K562 (cell line): Measurements from ENCODE around the gene TIMM50. TPM values are rescaled to one million over a fixed set of nuclear protein-coding genes. Genes with fewer than 3 reads are reported as not detected.

ENCODE experiments used
- NR1H2 ChIP-seq: sonication (generic); formaldehyde crosslinking; IDR thresholded peaks from 2 replicates; pipeline ENCODE4 v1.4.0; 2020; ENCODE audit warnings: mild to moderate bottlenecking, missing genetic modification reagents
- SRSF3 ChIP-seq: fragments of 200-400 bp; formaldehyde crosslinking; IDR thresholded peaks from 2 replicates; pipeline ENCODE4 v1.6.1; 2016; ENCODE audit warnings: mild to moderate bottlenecking, low read length, moderate library complexity; ENCODE audit not compliant: insufficient read depth
- ZNF449 ChIP-seq: fragments of 250-450 bp; sonication (Bioruptor Pico); IDR thresholded peaks from 2 replicates; pipeline ENCODE4 v1.8.0; 2022; ENCODE audit warnings: moderate library complexity, mild to moderate bottlenecking, inconsistent platforms
- ZNF609 ChIP-seq: sonication (generic); formaldehyde crosslinking; IDR thresholded peaks from 2 replicates; pipeline ENCODE4 v1.8.1; 2023; ENCODE audit warnings: missing genetic modification reagents, mild to moderate bottlenecking, borderline replicate concordance
- polyA plus RNA-seq, 8 experiments: library from polyadenylated mRNA; depleted of rRNA in 4 of 8; stranded (reverse) in 5 of 8; unstranded in 3 of 8; fragments of >200 nt; fragmentation: Nextera tagmentation in 2 of 8; fragmentation: Illumina TruSeq in 1 of 8; extraction: Ambion mirVana in 2 of 8; extraction: Trizol in 1 of 8; gene quantifications; 2 replicates each; pipeline versions ENCODE4 v1.2.1 to v1.2.3, GENCODE V29; 2011 to 2014; ENCODE audit warnings: inconsistent platforms in 1 of 8, missing spikeins in 1 of 8
- total RNA-seq, 7 experiments: library from RNA; depleted of rRNA in 6 of 7; stranded (reverse); fragments of >200 nt in 6 of 7; fragmentation: Illumina TruSeq in 2 of 7; extraction: Trizol in 2 of 7; gene quantifications; 2 replicates each; pipeline versions ENCODE4 v1.2.1 to v1.2.3, GENCODE V29; 2011 to 2021; ENCODE audit warnings: low replicate concordance in 1 of 7

The TIMM50 gene
- total and polyA plus RNA-seq, 9 of the 15 experiments (the other 6 are each of a cell fraction or from before 2014, with no cell fraction given): 28.3 to 221 (median 170) TPM

GRCh38 chr19:39448271-39448670 lies 32.4 kb upstream of the TIMM50 start (continued):
- TF ChIP-seq ZNF449 (CRISPR knock-in tag) (no peak), ZNF609 (no peak), NR1H2 (CRISPR knock-in tag) (no peak), SRSF3 (no peak)
- TF ChIP-seq, all 486 proteins: peak for 0
